GM23338 (cell line): ENCODE results near the gene MRTFA. TPM values are rescaled to one million over a fixed set of nuclear protein-coding genes. Genes with fewer than 3 reads are reported as not detected.

ENCODE experiments used
- ATAC-seq: fragments of 200-7000 bp; cut with Tn5 transposase; 3 replicates; pipeline ENCODE4 v1.9.1; 2020
- DNase-seq: peaks from one replicate; pipeline ENCODE4 v3.0.0-alpha.2; 2015; ENCODE audit warnings: low spot score
- H2AFZ ChIP-seq: fragments of 200-600 bp; sonication (generic); 2 replicates; pipeline ENCODE4 v1.8.0; 2016; ENCODE audit warnings: antibody characterized with exemption, mild to moderate bottlenecking, moderate library complexity
- H3F3A ChIP-seq: fragments of 200-600 bp; sonication (generic); replicated peaks from 2 replicates; pipeline ENCODE4 v1.8.0; 2017; ENCODE audit warnings: antibody characterized with exemption, mixed run types, low read depth
- H3K27ac ChIP-seq: fragments of 200-600 bp; sonication (generic); 2 replicates; pipeline ENCODE4 v1.6.1; 2016; ENCODE audit warnings: low read depth
- H3K27me3 ChIP-seq: fragments of 200-600 bp; sonication (generic); 2 replicates; pipeline ENCODE4 v1.8.0; 2016; ENCODE audit warnings: mild to moderate bottlenecking, mixed run types, moderate library complexity; ENCODE audit not compliant: insufficient read depth
- H3K36me3 ChIP-seq: fragments of 200-600 bp; sonication (generic); 2 replicates; pipeline ENCODE4 v1.8.0; 2016; ENCODE audit warnings: mild to moderate bottlenecking; ENCODE audit not compliant: insufficient read depth
- H3K4me1 ChIP-seq: fragments of 200-600 bp; sonication (generic); 2 replicates; pipeline ENCODE4 v1.8.0; 2016; ENCODE audit warnings: mild to moderate bottlenecking, moderate library complexity; ENCODE audit not compliant: insufficient read depth
- H3K4me2 ChIP-seq: fragments of 200-600 bp; sonication (generic); 2 replicates; pipeline ENCODE4 v1.7.1; 2017; ENCODE audit warnings: mixed run types
- H3K4me3 ChIP-seq: fragments of 200-600 bp; sonication (generic); 2 replicates; pipeline ENCODE4 v1.6.1; 2016; ENCODE audit warnings: mixed run types
- H3K79me2 ChIP-seq: fragments of 200-600 bp; sonication (generic); replicated peaks from 2 replicates; pipeline ENCODE4 v1.8.0; 2017; ENCODE audit warnings: mild to moderate bottlenecking; ENCODE audit not compliant: insufficient read depth
- H3K9me2 ChIP-seq: fragments of 200-600 bp; sonication (generic); 2 replicates; pipeline ENCODE4 v1.8.0; 2017; ENCODE audit not compliant: insufficient read depth
- H4K20me1 ChIP-seq: fragments of 200-600 bp; sonication (generic); replicated peaks from 2 replicates; pipeline ENCODE4 v1.8.0; 2017; ENCODE audit warnings: mild to moderate bottlenecking; ENCODE audit not compliant: insufficient read depth
- H3K27ac Mint-ChIP-seq: 2 replicates; pipeline ENCODE4 v1.8.0; 2020; ENCODE audit warnings: inconsistent platforms, mild to moderate bottlenecking, moderate library complexity, mixed read lengths
- H3K27me3 Mint-ChIP-seq: 3 replicates; pipeline ENCODE4 v1.8.0; 2022; ENCODE audit warnings: low read depth, mild to moderate bottlenecking, moderate library complexity, mixed read lengths, inconsistent platforms; ENCODE audit not compliant: insufficient read depth, poor library complexity
- H3K36me3 Mint-ChIP-seq: 3 replicates; pipeline ENCODE4 v1.8.0; 2021; ENCODE audit warnings: low read depth, mild to moderate bottlenecking, inconsistent platforms, moderate library complexity, mixed read lengths
- H3K4me1 Mint-ChIP-seq: 3 replicates; pipeline ENCODE4 v1.8.0; 2020; ENCODE audit warnings: mild to moderate bottlenecking, inconsistent platforms, mixed read lengths
- H3K4me3 Mint-ChIP-seq: 3 replicates; pipeline ENCODE4 v1.8.0; 2021; ENCODE audit warnings: moderate library complexity, mild to moderate bottlenecking, inconsistent platforms, mixed read lengths
- H3K9me3 Mint-ChIP-seq: 3 replicates; pipeline ENCODE4 v1.8.0; 2020; ENCODE audit warnings: moderate library complexity, mild to moderate bottlenecking, inconsistent platforms, mixed read lengths
- CTCF ChIP-seq, 2 experiments: fragments of 200-600 bp in 1 of 2; sonication (generic) in 1 of 2; conservative IDR thresholded peaks; 2 replicates each; pipeline versions ENCODE4 v1.5.1 to v1.6.1; 2016 to 2017; ENCODE audit warnings: antibody characterized with exemption in 2 of 2, low read depth in 2 of 2, mild to moderate bottlenecking in 2 of 2, moderate library complexity in 1 of 2
- EZH2phosphoT487 ChIP-seq: fragments of 200-600 bp; sonication (generic); IDR thresholded peaks from one replicate; pipeline ENCODE4 v1.8.1; 2018; ENCODE audit warnings: antibody characterized with exemption; ENCODE audit not compliant: unreplicated experiment
- JUNB ChIP-seq: IDR thresholded peaks from one replicate; pipeline ENCODE4 v1.6.1; 2016; ENCODE audit warnings: antibody characterized with exemption; ENCODE audit not compliant: unreplicated experiment
- POLR2AphosphoS5 ChIP-seq: IDR thresholded peaks from 2 replicates; pipeline ENCODE4 v1.6.1; 2016; ENCODE audit warnings: antibody characterized with exemption, low read depth
- STAT1 ChIP-seq: IDR thresholded peaks from one replicate; pipeline ENCODE4 v1.6.1; 2016; ENCODE audit warnings: antibody characterized with exemption; ENCODE audit not compliant: unreplicated experiment
- ZNF114 ChIP-seq: fragments of 250-450 bp; sonication (Bioruptor Pico); IDR thresholded peaks from 2 replicates; pipeline ENCODE4 v1.5.0; 2020; ENCODE audit warnings: mild to moderate bottlenecking, moderate library complexity
- ZNF462 ChIP-seq: fragments of 250-450 bp; sonication (Bioruptor Pico); IDR thresholded peaks from 2 replicates; pipeline ENCODE4 v1.5.0; 2020; ENCODE audit warnings: mild to moderate bottlenecking, moderate library complexity
- polyA plus RNA-seq: library from polyadenylated mRNA; unstranded; fragments of >200 nt; fragmentation: Nextera tagmentation; extraction: Ambion mirVana; gene quantifications from 2 replicates; pipeline ENCODE4 v1.2.1, GENCODE V29; 2016
- total RNA-seq: library from RNA; depleted of rRNA; stranded (reverse); fragments of >200 nt; shearing (Covaris generic); gene quantifications from 2 replicates; pipeline ENCODE4 v1.2.3, GENCODE V29; 2014

Gene MRTFA
- total and polyA plus RNA-seq, 2 experiments from 2014 or later: 18.1 to 92.4 TPM

GRCh38 chr22:40671796-40672360 is 35.4 kb upstream of the MRTFA start (continued):
- no peak for TF ChIP-seq ZNF462 (CRISPR knock-in tag)
- no peak for TF ChIP-seq POLR2AphosphoS5
- no peak for TF ChIP-seq STAT1
- TF ChIP-seq EZH2phosphoT487: no peak
- TF ChIP-seq ZNF114 (CRISPR knock-in tag): no peak

DNA sequence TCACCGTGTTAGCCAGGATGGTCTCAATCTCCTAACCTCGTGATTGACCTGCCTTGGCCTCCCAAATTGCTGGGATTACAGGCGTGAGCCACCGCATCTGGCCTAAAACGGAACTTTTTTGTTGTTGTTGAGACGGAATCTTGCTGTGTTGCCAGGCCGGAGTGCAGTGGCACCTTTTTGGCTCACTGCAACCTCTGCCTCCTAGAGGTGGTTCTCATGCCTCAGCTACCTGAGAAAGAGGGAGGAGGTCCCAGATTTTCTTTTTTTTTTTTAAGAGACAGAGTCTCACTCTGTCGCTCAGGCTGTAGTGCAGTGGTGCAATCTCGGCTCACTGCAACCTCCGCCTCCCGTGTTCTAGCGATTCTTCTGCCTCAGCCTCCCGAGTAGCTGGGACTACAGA is 34.9 kb upstream of the MRTFA start:
- no peaks in the 10 kb centered on the region for H4K20me1 ChIP-seq
- no peaks in the 10 kb centered on the region for H3K9me3 Mint-ChIP-seq
- H3K27me3 Mint-ChIP-seq: peaks cover 6% of the 10 kb centered on the region
- H3F3A ChIP-seq: peaks cover 2% of the 10 kb centered on the region; the same call in 1 of the 2 replicates
- H3K79me2 ChIP-seq: no peaks in the 10 kb centered on the region
- DNase-seq: peak; percentile 56
- no peak overlapping the region for H3K4me3 ChIP-seq
- peak; percentile 20 to 34; a peak in 3 of 4 replicates for TF ChIP-seq CTCF (conservative IDR thresholded peaks at IDR 0.05; ENCODE audit: low read depth in 2 of 2)
- no peak for TF ChIP-seq JUNB
- no peak for TF ChIP-seq STAT1
- no peak overlapping the region for H3K27ac ChIP-seq
- ATAC-seq: peak; percentile 64
- no peaks in the 10 kb centered on the region for H3K36me3 ChIP-seq
- H3K27ac Mint-ChIP-seq: no peak overlapping the region
- no peak overlapping the region for H2AFZ ChIP-seq
- H3K4me1 ChIP-seq: no peaks in the 10 kb centered on the region
- H3K9me2 ChIP-seq: peaks cover 5% of the 10 kb centered on the region; the same call in 1 of the 2 replicates
- no peak overlapping the region for H3K4me2 ChIP-seq
- no peak overlapping the region for H3K4me3 Mint-ChIP-seq
- peaks cover 4% of the 10 kb centered on the region; the same call in 1 of the 3 replicates for H3K4me1 Mint-ChIP-seq
- no peaks in the 10 kb centered on the region; the same call in 2 of the 3 replicates for H3K36me3 Mint-ChIP-seq
- no peaks in the 10 kb centered on the region for H3K27me3 ChIP-seq
